Dendritic cell treated with granulocyte-macrophage colony-stimulating factor and Interleukin-4, amounts not matched to agents 40 ng/mL and 50 ng/mL, for 4 days (primary cell): ENCODE measurements around the gene PRKCZ.

ENCODE experiments used
- H3K27ac Mint-ChIP-seq: one replicate; pipeline ENCODE4 v1.8.0; 2022; ENCODE audit warnings: mild to moderate bottlenecking, mixed read lengths
- H3K27me3 Mint-ChIP-seq: one replicate; pipeline ENCODE4 v1.8.0; 2022; ENCODE audit warnings: mild to moderate bottlenecking, mixed read lengths
- H3K36me3 Mint-ChIP-seq: one replicate; pipeline ENCODE4 v1.8.0; 2022; ENCODE audit warnings: low read depth, mixed read lengths
- H3K4me1 Mint-ChIP-seq: one replicate; pipeline ENCODE4 v1.8.0; 2022; ENCODE audit warnings: low read depth, mixed read lengths
- H3K4me3 Mint-ChIP-seq: one replicate; pipeline ENCODE4 v1.8.0; 2022; ENCODE audit warnings: mild to moderate bottlenecking, moderate library complexity, mixed read lengths
- H3K9me3 Mint-ChIP-seq: one replicate; pipeline ENCODE4 v1.8.0; 2022; ENCODE audit warnings: mixed read lengths
- intact Hi-C: fragments of 100-400 bp; cut with micrococcal nuclease; formaldehyde crosslinking; loops from one replicate; pipeline ENCODE4 v1.15.0; 2022

Gene PRKCZ

DNA sequence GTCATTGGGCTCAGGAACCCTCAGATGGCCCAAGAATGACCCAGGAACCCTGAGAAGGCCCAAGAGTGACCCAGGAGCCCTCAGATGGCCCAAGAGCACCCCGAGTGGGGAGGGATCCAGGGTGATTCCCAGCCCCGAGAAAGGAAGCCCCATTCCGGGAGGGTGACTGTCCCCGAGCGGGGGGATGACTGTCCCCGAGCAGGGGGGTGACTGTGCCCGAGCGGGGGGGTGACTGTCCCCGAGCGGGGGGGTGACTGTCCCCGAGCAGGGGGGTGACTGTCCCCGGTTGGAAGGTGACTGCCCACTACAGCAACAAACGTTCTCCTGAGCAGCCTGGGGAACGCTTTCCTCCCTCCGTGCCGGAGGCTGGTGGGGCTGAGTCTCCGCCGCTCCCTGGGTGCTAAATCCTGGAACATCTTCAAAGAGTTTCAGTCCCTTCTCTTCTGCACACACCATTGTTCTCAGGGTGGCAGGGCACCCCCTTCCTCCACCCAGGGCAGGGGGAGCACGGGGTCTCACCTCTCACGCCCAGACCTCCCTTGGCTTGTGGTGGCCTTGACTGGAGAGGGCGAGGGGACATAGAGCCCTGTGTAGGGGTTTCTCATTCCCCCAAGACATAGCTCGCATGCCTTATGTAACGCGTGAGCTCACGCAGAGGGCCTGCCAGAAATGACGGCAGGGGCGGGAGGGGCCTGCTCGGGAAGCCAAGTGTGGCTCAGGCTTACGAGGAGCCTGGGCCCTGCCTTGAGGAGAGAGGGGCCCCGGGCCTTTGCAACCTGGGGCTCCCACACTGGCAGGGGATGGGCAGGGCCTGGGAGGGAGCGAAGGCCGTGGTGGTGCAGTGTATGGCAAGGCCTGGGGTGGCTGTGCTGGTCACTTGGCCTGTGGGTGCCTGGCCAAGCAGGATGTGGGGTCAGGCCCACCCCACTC lies 163.6 kb downstream of the PRKCZ start:
- H3K27me3 Mint-ChIP-seq = peaks cover 22% of the 10 kb centered on the region
- H3K4me1 Mint-ChIP-seq = peaks cover 48% of the 10 kb centered on the region
- no peaks in the 10 kb centered on the region for H3K36me3 Mint-ChIP-seq
- H3K4me3 Mint-ChIP-seq = peak overlapping the region; percentile 55
- intact Hi-C loops = loop anchor here (2.0 kb wide), 1 partner anchor 17 kb away; no protein-coding TSS in a partner anchor
- H3K27ac Mint-ChIP-seq = peak overlapping the region; percentile 86
- H3K9me3 Mint-ChIP-seq = peaks cover 3% of the 10 kb centered on the region

DNA sequence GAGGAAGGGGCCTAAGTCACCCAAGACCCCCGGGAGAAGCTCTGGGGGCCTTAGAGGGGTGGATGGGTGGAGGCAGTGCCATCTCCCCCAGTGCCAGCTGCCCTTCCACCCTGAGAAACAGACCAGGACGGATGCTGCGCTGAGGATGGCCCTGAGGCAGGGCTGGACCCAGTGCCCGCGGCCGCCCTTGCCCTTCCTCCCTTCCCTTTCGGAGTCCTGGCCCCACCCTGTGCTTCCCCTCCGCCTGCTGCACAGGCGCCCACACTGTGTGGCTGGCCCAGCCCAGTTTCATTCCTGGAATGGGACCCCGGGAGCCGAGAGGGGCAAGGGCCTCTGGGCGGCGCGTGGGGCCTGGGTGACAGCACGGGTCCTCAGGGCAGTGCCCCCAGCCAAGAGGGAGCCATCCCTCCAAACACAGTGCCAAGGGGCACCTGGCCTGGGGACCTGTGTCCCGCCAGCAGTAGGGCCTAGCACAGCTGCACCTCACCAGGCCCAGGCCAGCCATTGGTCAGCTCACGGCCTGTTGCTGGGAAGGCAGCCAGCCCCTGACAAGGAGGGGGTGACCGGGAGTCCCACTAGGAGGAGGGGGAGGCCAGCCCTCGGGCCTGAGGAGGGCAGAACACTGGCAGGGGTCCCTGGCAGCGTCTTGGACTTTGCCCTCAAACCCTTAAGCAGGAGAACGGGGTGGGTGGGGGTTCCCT lies 164.5 kb downstream of the PRKCZ start:
- H3K4me3 Mint-ChIP-seq = peak overlapping the region; percentile 32
- peaks cover 9% of the 10 kb centered on the region for H3K9me3 Mint-ChIP-seq
- intact Hi-C loops = no loop called here
- H3K4me1 Mint-ChIP-seq = peaks cover 49% of the 10 kb centered on the region
- H3K27ac Mint-ChIP-seq = peak overlapping the region; percentile 86
- peaks cover 14% of the 10 kb centered on the region for H3K27me3 Mint-ChIP-seq
- no peaks in the 10 kb centered on the region for H3K36me3 Mint-ChIP-seq

DNA sequence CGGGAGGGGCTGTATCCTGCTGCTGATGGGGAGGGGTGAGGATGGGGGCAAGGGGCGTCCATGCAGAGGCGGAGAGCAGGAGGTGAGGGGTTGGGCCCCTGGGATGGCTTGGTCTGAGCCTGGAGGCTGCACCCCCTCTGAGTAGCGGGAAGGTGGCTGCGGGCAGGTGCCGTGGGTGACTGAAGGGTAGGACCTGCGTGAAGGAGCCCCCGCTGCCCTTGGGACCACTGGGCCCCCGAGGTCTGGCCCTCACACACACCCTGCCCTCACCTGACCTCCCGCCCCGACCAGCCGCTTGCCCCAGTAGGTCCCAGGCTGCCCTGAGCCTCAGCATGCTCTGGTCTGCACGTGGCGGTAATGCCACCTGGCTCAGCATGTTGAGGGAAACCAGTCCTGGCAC lies 165.1 kb downstream of the PRKCZ start:
- intact Hi-C loops = no loop called here
- Mint-ChIP-seq H3K36me3 (no peaks in the 10 kb centered on the region), H3K4me3 (no peak overlapping the region), H3K27ac (peak overlapping the region; percentile 86), H3K9me3 (peaks cover 9% of the 10 kb centered on the region), H3K27me3 (peaks cover 13% of the 10 kb centered on the region), H3K4me1 (peaks cover 49% of the 10 kb centered on the region)

DNA sequence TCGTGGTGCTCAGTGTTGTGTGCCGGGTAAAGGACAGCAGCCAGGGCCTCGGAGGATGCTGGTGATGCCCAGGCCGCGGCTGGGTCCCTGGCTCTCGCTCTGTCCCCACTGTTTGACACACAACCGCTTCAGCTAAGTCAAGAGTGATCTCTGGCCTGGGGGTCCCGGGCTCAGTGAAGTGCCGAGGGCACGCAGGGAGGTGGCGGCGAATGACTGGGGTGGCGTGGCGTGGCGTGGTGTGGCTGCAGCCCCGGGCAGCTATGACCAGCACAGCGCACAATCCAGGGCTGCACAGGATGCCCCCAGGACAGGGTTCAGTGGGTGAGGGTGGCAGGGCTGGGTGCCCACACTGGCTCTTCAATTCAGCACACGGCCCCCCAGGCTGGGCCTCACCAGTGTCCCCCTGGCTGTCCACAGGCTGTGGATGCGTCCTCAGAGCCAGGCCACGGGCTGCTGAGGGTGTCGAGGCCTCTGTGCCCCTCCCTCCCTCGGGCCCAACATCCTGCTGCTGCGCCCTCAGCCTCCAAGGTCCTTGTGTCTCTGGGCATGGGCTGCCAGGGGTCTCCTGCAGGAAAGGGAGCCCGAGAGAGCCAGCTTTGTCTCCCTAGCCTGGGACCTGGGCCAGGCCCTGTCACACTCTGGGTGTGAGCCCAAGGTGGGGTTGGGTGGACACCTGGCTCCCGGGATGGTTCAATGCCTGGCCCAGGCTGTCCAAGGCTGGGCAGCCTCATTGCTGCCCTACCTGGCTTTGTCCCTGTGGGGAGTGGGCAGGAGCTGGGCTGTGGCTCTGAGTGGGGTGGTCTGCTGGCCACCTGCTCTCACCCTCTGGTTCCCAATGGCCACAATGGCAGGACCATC lies 165.9 kb downstream of the PRKCZ start:
- Mint-ChIP-seq H3K4me1 (peaks cover 50% of the 10 kb centered on the region), H3K36me3 (no peaks in the 10 kb centered on the region), H3K27ac (peak overlapping the region; percentile 52), H3K4me3 (no peak overlapping the region), H3K27me3 (peaks cover 13% of the 10 kb centered on the region), H3K9me3 (peaks cover 9% of the 10 kb centered on the region)
- intact Hi-C loops = no loop called here

DNA sequence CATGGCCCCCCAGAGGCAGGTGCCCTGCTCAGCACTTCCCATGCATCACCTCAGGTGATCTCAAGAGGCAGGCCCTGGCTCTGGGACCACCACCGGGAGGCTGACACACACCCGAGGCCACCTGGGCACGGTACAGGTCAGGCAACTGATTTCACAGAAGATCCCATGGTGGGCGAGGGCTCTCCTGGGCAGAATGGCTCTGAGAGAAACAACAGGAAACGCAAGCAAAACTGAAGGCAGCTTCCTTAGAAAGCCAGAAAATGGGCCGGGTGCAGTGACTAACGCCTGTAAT lies 166.5 kb downstream of the PRKCZ start:
- Mint-ChIP-seq H3K27ac (peak overlapping the region; percentile 52), H3K4me3 (no peak overlapping the region), H3K36me3 (no peaks in the 10 kb centered on the region), H3K4me1 (peaks cover 54% of the 10 kb centered on the region), H3K9me3 (peaks cover 9% of the 10 kb centered on the region), H3K27me3 (peaks cover 17% of the 10 kb centered on the region)
- intact Hi-C loops = no loop called here

DNA sequence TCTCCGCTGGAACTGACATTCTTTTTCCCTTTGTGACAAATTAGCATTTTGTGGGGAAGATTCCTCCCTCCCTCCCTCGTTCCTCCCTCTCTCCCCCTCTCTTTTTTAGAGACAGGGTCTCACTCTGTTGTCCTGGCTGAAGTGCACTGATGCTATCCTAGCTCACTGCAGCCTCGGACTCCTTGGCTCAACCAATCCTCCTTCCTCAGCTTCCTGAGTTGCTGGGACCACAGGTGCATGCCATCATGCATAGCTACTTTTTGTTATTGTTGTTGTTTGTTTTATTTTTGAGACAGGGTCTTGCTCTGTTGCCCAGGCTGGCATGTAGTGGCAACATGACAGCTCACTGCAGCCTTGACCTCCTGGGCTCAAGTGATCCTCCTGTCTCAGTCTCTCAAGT lies 171.1 kb downstream of the PRKCZ start:
- Mint-ChIP-seq H3K9me3 (peaks cover 9% of the 10 kb centered on the region), H3K36me3 (peaks cover 3% of the 10 kb centered on the region), H3K4me3 (no peak overlapping the region), H3K4me1 (peaks cover 49% of the 10 kb centered on the region), H3K27me3 (peaks cover 12% of the 10 kb centered on the region), H3K27ac (peak overlapping the region; percentile 57)
- intact Hi-C loops = no loop called here

DNA sequence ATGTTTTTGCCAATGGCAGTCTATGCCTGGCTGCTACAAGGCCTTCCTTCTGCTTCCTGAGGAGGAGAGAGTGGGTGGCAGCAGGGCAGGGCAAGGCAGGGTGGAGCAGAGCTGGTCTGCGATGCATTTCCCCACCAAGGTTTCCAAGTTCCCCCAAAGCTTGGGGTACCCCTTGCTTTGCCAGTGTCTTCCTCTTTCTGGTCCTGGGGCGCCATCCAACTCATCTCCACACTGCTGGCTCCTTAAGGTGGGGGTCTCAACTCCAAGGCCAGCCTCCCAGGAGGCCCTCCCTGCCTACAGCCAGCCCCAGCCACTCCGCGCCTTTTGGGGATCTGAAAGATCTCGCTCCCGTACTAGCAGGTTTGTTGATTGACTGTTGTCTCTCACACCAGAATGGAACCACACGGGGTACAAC lies 174.0 kb downstream of the PRKCZ start:
- Mint-ChIP-seq H3K9me3 (peaks cover 2% of the 10 kb centered on the region), H3K4me3 (peak overlapping the region; percentile 13), H3K4me1 (peaks cover 46% of the 10 kb centered on the region), H3K27me3 (peaks cover 7% of the 10 kb centered on the region), H3K27ac (peak overlapping the region; percentile 86), H3K36me3 (peaks cover 12% of the 10 kb centered on the region)
- intact Hi-C loops = no loop called here

DNA sequence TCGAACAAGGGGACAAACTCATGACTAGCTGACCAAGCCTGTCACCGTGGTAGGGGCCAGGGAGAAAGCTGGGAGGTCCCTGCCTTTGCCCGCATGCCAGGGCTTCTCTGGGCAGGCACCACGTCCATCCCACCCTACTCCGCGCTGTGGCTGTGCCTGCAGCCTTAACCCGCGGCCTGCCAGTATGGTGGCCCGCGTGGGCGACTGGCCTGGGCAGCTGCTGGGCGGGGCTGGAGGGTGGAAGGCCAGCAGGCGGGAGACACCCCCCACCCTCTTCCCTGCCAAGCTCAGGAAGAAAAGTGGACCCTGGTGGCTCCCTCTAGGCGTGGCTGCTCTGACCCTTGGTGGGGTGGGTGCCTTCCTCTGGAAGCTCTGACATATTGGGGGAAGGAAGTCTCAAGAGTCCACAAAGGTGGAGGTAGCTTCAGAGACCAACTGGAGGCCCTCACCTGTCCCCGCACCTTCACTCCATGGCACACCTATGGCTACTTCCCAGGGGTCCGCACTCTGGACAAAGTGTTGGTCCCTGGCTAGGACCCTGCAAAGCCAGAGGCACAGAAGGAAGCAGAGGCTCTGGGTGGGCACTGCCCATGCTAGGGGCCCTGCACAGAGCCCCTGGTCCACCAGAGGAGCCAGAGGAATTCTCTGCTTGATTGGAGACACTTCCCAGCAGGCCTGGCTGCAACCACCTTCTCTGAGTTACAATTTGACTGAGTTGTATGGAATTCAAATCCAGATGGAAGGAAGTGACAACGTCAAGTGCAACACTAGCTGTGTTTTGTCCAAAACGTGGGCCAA lies 174.6 kb downstream of the PRKCZ start:
- peak overlapping the region; percentile 86 for H3K27ac Mint-ChIP-seq
- H3K27me3 Mint-ChIP-seq = peaks cover 7% of the 10 kb centered on the region
- H3K4me3 Mint-ChIP-seq = peak overlapping the region; percentile 4
- no peaks in the 10 kb centered on the region for H3K9me3 Mint-ChIP-seq
- intact Hi-C loops = no loop called here
- peaks cover 18% of the 10 kb centered on the region for H3K36me3 Mint-ChIP-seq
- H3K4me1 Mint-ChIP-seq = peaks cover 48% of the 10 kb centered on the region

DNA sequence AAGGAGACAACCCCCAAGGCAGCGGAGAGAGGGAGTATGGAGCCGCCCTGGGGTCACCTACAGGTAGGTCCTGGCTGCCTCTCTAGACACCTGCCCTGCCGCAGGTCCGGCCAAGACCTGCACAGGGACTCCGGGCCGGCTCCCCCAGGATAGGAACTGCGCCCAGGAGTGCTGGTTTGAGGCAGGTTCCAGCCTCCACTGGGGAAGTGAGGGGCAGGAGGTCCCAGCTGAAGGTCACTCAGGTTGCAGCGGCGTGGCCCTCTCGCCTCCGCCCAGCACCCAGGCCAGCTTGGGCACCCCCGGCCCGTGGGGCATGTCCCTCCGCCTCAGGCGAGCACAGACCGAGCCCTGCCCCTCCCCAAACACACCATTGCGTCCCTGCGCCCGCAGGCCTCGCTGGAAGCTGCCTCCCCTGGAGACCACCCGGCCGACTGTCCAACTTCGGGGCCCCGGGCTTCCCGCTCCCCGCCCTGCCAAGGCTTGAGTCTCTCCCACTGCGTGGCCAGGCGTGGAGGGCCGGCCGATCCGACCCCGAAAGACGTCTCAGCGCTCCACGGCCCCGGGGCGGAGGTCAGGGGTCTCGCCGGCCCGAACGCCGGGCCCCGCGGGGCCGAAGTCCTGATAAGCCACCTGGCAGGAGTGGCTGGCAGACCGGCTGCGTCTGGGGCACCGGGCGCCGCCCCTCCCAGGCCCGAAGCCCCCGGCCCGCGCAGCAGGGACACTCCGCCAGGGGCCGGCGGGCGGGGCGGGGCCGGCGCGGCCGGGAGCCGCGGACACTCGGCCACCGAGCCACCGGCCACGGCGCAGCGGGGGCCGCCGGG lies 176.5 kb downstream of the PRKCZ start:
- H3K4me3 Mint-ChIP-seq = peak overlapping the region; percentile 74
- H3K27me3 Mint-ChIP-seq = peaks cover 3% of the 10 kb centered on the region
- intact Hi-C loops = no loop called here
- peaks cover 37% of the 10 kb centered on the region for H3K36me3 Mint-ChIP-seq
- peak overlapping the region; percentile 80 for H3K27ac Mint-ChIP-seq
- H3K4me1 Mint-ChIP-seq = peaks cover 58% of the 10 kb centered on the region
- H3K9me3 Mint-ChIP-seq = no peaks in the 10 kb centered on the region

DNA sequence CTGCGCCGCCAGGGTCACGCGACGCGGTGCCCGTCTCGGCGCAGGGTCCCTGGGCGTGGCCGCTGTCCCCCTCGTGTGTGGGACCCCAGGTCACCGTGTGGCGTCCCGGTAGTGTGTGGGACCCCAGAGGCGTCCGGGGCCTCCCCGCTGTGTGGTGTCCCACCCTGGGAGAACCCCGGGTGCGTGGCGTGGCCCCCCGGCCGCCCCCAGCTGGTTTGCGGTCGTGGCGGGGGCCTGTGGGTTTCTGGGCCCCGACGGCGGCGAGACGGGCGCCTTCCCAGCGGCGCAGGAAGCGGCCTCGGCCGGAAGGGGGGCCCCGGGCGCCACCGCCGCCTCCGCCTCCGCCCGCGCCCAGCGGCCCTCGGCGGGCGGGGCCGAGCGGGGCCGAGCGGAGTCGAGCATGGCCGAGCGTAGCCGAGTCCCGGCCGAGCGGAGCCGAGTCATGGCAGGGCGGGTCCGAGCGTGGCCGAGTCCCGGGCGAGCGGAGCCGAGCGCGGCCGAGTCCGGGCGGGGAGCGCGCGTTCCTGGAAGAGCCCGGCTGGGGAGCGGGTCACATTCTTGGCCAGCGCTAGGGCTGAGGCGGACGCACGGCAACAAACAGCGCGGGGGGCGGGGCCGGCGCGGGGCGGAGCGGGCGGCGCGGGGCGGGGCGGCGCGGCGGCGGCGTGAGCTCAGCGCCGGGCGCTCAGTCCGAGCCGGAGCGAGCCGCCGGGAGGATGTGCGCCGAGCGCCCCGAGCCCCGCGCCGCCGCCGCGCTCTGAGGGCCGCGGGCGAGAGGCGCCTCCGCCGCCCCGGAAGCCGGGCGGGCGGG lies 177.3 kb downstream of the PRKCZ start:
- H3K27me3 Mint-ChIP-seq = peaks cover 3% of the 10 kb centered on the region
- peaks cover 66% of the 10 kb centered on the region for H3K4me1 Mint-ChIP-seq
- no peaks in the 10 kb centered on the region for H3K9me3 Mint-ChIP-seq
- peak overlapping the region; percentile 55 for H3K4me3 Mint-ChIP-seq
- peak overlapping the region; percentile 80 for H3K27ac Mint-ChIP-seq
- peaks cover 46% of the 10 kb centered on the region for H3K36me3 Mint-ChIP-seq
- intact Hi-C loops = no loop called here

DNA sequence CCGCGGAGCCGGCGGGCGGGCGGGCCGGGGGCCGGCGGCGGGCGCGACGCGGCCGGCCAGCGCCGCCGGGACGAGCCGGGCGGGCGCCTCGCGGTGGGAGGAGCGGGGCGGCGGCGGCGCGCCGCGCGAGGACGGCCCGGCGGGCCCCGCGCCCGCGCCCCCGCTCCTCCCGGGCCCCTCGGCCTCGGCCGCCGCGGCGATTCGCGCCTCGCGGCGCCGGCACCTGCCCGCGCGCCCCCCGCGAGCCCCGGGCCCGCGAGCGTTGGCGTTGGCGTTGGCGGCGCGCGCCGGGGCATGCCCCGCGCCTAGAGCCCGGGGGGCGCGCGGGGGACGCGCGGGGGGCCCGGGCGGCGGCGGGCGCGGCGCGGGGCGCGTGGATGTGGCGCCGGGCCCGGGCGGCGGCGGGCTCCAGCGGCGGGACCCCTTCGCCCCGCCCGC lies 178.0 kb downstream of the PRKCZ start, which contains the start of gene SKI:
Gene SKI (plus strand): TSS at position 163 of the 438 bp plus-strand sequence. CDS start 448 bp downstream, outside the sequence.
- peaks cover 3% of the 10 kb centered on the region for H3K27me3 Mint-ChIP-seq
- peak within 1 kb of the TSS; percentile 95 for H3K4me3 Mint-ChIP-seq
- H3K36me3 Mint-ChIP-seq = peaks cover 52% of the 10 kb centered on the region
- intact Hi-C loops = no loop called here
- H3K27ac Mint-ChIP-seq = peak within 1 kb of the TSS; percentile 82
- peaks cover 67% of the 10 kb centered on the region for H3K4me1 Mint-ChIP-seq
- H3K9me3 Mint-ChIP-seq = no peaks in the 10 kb centered on the region

DNA sequence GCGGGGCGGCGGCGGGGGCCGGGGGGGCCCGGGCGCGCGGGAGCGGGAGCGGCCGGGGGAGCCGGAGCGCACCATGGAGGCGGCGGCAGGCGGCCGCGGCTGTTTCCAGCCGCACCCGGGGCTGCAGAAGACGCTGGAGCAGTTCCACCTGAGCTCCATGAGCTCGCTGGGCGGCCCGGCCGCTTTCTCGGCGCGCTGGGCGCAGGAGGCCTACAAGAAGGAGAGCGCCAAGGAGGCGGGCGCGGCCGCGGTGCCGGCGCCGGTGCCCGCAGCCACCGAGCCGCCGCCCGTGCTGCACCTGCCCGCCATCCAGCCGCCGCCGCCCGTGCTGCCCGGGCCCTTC lies 178.5 kb downstream of the PRKCZ start:
- peaks cover 3% of the 10 kb centered on the region for H3K27me3 Mint-ChIP-seq
- intact Hi-C loops = no loop called here
- H3K4me3 Mint-ChIP-seq = peak overlapping the region; percentile 95
- H3K9me3 Mint-ChIP-seq = no peaks in the 10 kb centered on the region
- H3K4me1 Mint-ChIP-seq = peaks cover 70% of the 10 kb centered on the region
- H3K36me3 Mint-ChIP-seq = peaks cover 57% of the 10 kb centered on the region
- H3K27ac Mint-ChIP-seq = peak overlapping the region; percentile 82
